Upper lobe of right lung (tissue), 1 donor: ENCODE results near the gene SNAPC5. TPM values are rescaled to one million over a fixed set of nuclear protein-coding genes. Genes with fewer than 3 reads are reported as not detected.
A peak's percentile ranks its signal among the peaks of the same experiment; 100 is the strongest.
"Not testable (repeated sequence)": the region's sequence is repeated elsewhere in the genome, so short reads cannot be mapped to it uniquely, and the experiment has no call there.

Experiments
- ATAC-seq: fragments of 200-7000 bp; cut with Tn5 transposase; one replicate; pipeline ENCODE4 v1.9.1; 2020; ENCODE audit warnings: mild to moderate bottlenecking, moderate library complexity
- DNase-seq: peaks from one replicate; pipeline ENCODE4 v3.0.0-alpha.2; 2020
- H3K27ac ChIP-seq: fragments of 200-600 bp; one replicate; pipeline ENCODE4 v1.8.0; 2022
- H3K27me3 ChIP-seq: fragments of 200-600 bp; one replicate; pipeline ENCODE4 v1.8.0; 2022; ENCODE audit warnings: mild to moderate bottlenecking
- H3K36me3 ChIP-seq: fragments of 200-600 bp; one replicate; pipeline ENCODE4 v1.8.0; 2022
- H3K4me1 ChIP-seq: fragments of 200-600 bp; one replicate; pipeline ENCODE4 v1.8.0; 2022
- H3K4me3 ChIP-seq: fragments of 200-600 bp; one replicate; pipeline ENCODE4 v1.8.0; 2022; ENCODE audit warnings: mild to moderate bottlenecking
- H3K9me3 ChIP-seq: fragments of 200-600 bp; one replicate; pipeline ENCODE4 v1.8.0; 2022
- CTCF ChIP-seq: fragments of 200-600 bp; IDR thresholded peaks from one replicate; pipeline ENCODE4 v1.8.0; 2022; ENCODE audit warnings: antibody characterized with exemption
- intact Hi-C: fragments of 100-400 bp; cut with DNase I; formaldehyde crosslinking; loops from one replicate; pipeline ENCODE4 v1.11.0; 2022
- total RNA-seq: library from RNA; stranded (reverse); fragmentation: NEBNext Ultra II Directional; extraction: Animal tissue kit (Norgen Biotek cat#: 25700); gene quantifications from one replicate; pipeline ENCODE4 v1.2.1, GENCODE V29; 2021
- donor health status: DM: no; HTN: yes; CAD: no; lungs with severe emphysema.

The SNAPC5 gene
- total RNA-seq, 1 donor from 2014 or later, result 29.9 TPM

GRCh38 chr15:66504563-66505429 is 7.2 kb upstream of the SNAPC5 start, which contains the start of the genes RPL4 and ZWILCH:
Gene RPL4 (minus strand): TSS chr15:66504855. CDS start chr15:66504790, 65 bp downstream.
Gene ZWILCH (plus strand): TSS chr15:66505326. CDS start chr15:66505339, 13 bp downstream.
- Histone ChIP-seq H3K36me3 (peaks cover 36% of the 10 kb centered on the region), H3K4me3 (peak within 1 kb of the TSS; percentile 92), H3K27ac (peak within 1 kb of the TSS; percentile 97), H3K9me3 (no peaks in the 10 kb centered on the region), H3K4me1 (peaks cover 33% of the 10 kb centered on the region), H3K27me3 (no peaks in the 10 kb centered on the region)
- ATAC-seq (peak; percentile 95), DNase-seq (peak; percentile 89)
- no peak for TF ChIP-seq CTCF
- intact Hi-C loops, result no loop called here

GRCh38 chr15:66503780-66504562 is 6.4 kb upstream of the SNAPC5 start:
- H3K9me3 ChIP-seq, result no peaks in the 10 kb centered on the region
- DNase-seq, result no peak
- ATAC-seq, result no peak
- peak overlapping the region; percentile 97 for H3K27ac ChIP-seq
- H3K27me3 ChIP-seq, result no peaks in the 10 kb centered on the region
- peaks cover 45% of the 10 kb centered on the region for H3K36me3 ChIP-seq
- TF ChIP-seq CTCF, result no peak
- H3K4me1 ChIP-seq, result peaks cover 33% of the 10 kb centered on the region
- intact Hi-C loops, result no loop called here
- peak overlapping the region; percentile 92 for H3K4me3 ChIP-seq

GRCh38 chr15:66503041-66503648 is 5.6 kb upstream of the SNAPC5 start:
- H3K4me3 ChIP-seq, result peak overlapping the region; percentile 92
- intact Hi-C loops, H3K27me3 ChIP-seq, ATAC-seq, DNase-seq, H3K9me3 ChIP-seq: not testable (repeated sequence)
- peaks cover 37% of the 10 kb centered on the region for H3K4me1 ChIP-seq
- peaks cover 53% of the 10 kb centered on the region for H3K36me3 ChIP-seq
- peak overlapping the region; percentile 97 for H3K27ac ChIP-seq

GRCh38 chr15:66502491-66502890 is 4.9 kb upstream of the SNAPC5 start:
- DNase-seq (no peak), ATAC-seq (no peak)
- H3K4me1 ChIP-seq, result peaks cover 42% of the 10 kb centered on the region
- intact Hi-C loops, result no loop called here
- peak overlapping the region; percentile 92 for H3K4me3 ChIP-seq
- H3K36me3 ChIP-seq, result peaks cover 55% of the 10 kb centered on the region
- H3K27me3 ChIP-seq, result no peaks in the 10 kb centered on the region
- TF ChIP-seq CTCF, result no peak
- no peaks in the 10 kb centered on the region for H3K9me3 ChIP-seq
- H3K27ac ChIP-seq, result no peak overlapping the region

GRCh38 chr15:66500346-66500745 is 2.8 kb upstream of the SNAPC5 start:
- H3K4me1 ChIP-seq, result peaks cover 45% of the 10 kb centered on the region
- ATAC-seq, H3K4me3 ChIP-seq, H3K27ac ChIP-seq, DNase-seq, intact Hi-C loops, H3K27me3 ChIP-seq, H3K9me3 ChIP-seq: not testable (repeated sequence)
- peaks cover 59% of the 10 kb centered on the region for H3K36me3 ChIP-seq
